Measurements from ENCODE around the gene ZDHHC9.

DNA sequence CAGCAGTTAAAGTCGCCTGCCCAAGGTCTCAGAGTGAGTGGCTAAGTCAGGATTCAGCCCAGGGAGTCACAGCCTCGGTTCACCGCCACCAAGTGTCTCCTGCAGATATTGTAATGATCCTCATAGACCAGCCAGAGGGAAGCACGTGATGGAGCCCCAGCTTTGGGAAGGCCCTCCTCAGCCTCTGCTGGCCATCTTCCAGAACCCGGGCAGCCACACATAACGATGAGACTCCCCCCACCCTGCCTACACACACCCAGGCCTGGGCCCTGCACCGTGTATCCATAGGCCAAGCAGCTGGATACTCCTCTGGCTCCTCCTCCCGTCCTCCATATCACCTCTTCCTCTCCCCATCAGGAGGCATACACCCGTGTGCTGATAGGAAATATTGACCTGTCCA lies 83.5 kb downstream of the ZDHHC9 start:
- TF ChIP-seq, protein P1, sequence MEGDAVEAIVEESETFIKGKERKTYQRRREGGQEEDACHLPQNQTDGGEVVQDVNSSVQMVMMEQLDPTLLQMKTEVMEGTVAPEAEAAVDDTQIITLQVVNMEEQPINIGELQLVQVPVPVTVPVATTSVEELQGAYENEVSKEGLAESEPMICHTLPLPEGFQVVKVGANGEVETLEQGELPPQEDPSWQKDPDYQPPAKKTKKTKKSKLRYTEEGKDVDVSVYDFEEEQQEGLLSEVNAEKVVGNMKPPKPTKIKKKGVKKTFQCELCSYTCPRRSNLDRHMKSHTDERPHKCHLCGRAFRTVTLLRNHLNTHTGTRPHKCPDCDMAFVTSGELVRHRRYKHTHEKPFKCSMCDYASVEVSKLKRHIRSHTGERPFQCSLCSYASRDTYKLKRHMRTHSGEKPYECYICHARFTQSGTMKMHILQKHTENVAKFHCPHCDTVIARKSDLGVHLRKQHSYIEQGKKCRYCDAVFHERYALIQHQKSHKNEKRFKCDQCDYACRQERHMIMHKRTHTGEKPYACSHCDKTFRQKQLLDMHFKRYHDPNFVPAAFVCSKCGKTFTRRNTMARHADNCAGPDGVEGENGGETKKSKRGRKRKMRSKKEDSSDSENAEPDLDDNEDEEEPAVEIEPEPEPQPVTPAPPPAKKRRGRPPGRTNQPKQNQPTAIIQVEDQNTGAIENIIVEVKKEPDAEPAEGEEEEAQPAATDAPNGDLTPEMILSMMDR (IDR thresholded peaks at IDR 0.05), result no peak
- TF ChIP-seq POLR2A (IDR thresholded peaks at IDR 0.05), result no peak

Data from heart left ventricle (tissue), 13 donors.